ENCODE data around the gene TSPAN18. TPM values are rescaled to one million over a fixed set of nuclear protein-coding genes. Genes with fewer than 3 reads are reported as not detected.

The TSPAN18 gene
- total RNA-seq, 4 donors from 2014 or later: 2.6 to 28.9 (median 4.9) TPM

- in situ Hi-C loops (cut with MboI; ENCODE audit: low pct_ligation_motif_present in 1 of 4, low pct_unique_long_range_greater_than_20kb in 1 of 4, low sequenced_read_pairs in 3 of 4): no loop called here
- intact Hi-C loops (cut with DNase I; ENCODE audit: low total_unique reads): no loop called here
- no peak for DNase-seq
- WGBS, 2 donors (ENCODE audit: low coverage in 1 of 2): 79 to 80% methylated on average over 2 to 3 of the region's 3 CpGs
- H3K4me1 ChIP-seq: peaks cover 0 to 4% (median 2%) of the 10 kb centered on the region in 4 donors
- H3K27me3 ChIP-seq: no peaks in the 10 kb centered on the region
- H3K9me3 ChIP-seq: no peaks in the 10 kb centered on the region
- TF ChIP-seq CTCF (IDR thresholded peaks at IDR 0.05): no peak
- TF ChIP-seq EP300 (IDR thresholded peaks at IDR 0.05; ENCODE audit: low read depth): no peak
- TF ChIP-seq POLR2A (IDR thresholded peaks at IDR 0.05): no peak
- TF ChIP-seq POLR2AphosphoS5 (IDR thresholded peaks at IDR 0.05): no peak
- H3K36me3 ChIP-seq: no peaks in the 10 kb centered on the region
- no peak overlapping the region for H3K27ac ChIP-seq
- H3K4me3 ChIP-seq: no peak overlapping the region
These were observed 58.1 kb downstream of the TSPAN18 start for GRCh38 chr11:44784851-44785250.

GRCh38 chr11:44785856-44786607, 59.3 kb downstream of the TSPAN18 start:
- Histone ChIP-seq H3K27ac (no peak overlapping the region), H3K4me3 (no peak overlapping the region), H3K27me3 (no peaks in the 10 kb centered on the region), H3K4me1 (peaks cover 0 to 3% (median 0%) of the 10 kb centered on the region in 4 donors), H3K9me3 (no peaks in the 10 kb centered on the region), H3K36me3 (no peaks in the 10 kb centered on the region)
- 50 to 71% methylated on average over 2 to 7 of the region's 7 CpGs for WGBS, 2 donors (ENCODE audit: low coverage in 1 of 2)
- no peak for DNase-seq
- no peak for TF ChIP-seq POLR2AphosphoS5 (IDR thresholded peaks at IDR 0.05)
- intact Hi-C loops (cut with DNase I; ENCODE audit: low total_unique reads): no loop called here
- in situ Hi-C loops (cut with MboI; ENCODE audit: low pct_ligation_motif_present in 1 of 4, low pct_unique_long_range_greater_than_20kb in 1 of 4, low sequenced_read_pairs in 3 of 4): no loop called here

GRCh38 chr11:44787070-44787469, 60.3 kb downstream of the TSPAN18 start:
- no peaks in the 10 kb centered on the region for H3K27me3 ChIP-seq
- intact Hi-C loops (cut with DNase I; ENCODE audit: low total_unique reads): no loop called here
- in situ Hi-C loops (cut with MboI; ENCODE audit: low pct_ligation_motif_present in 1 of 4, low pct_unique_long_range_greater_than_20kb in 1 of 4, low sequenced_read_pairs in 3 of 4): no loop called here
- no peak overlapping the region for H3K4me3 ChIP-seq
- H3K9me3 ChIP-seq: no peaks in the 10 kb centered on the region
- H3K27ac ChIP-seq: no peak overlapping the region
- no peak for TF ChIP-seq EP300 (IDR thresholded peaks at IDR 0.05; ENCODE audit: low read depth)
- no peak for TF ChIP-seq POLR2AphosphoS5 (IDR thresholded peaks at IDR 0.05)
- no peak for TF ChIP-seq POLR2A (IDR thresholded peaks at IDR 0.05)
- no peak for TF ChIP-seq CTCF (IDR thresholded peaks at IDR 0.05)
- peaks cover 0 to 3% (median 0%) of the 10 kb centered on the region in 4 donors for H3K4me1 ChIP-seq
- DNase-seq: no peak
- WGBS, 2 donors (ENCODE audit: low coverage in 1 of 2): 86% methylated on average over 1 to 3 of the region's 3 CpGs
- H3K36me3 ChIP-seq: no peaks in the 10 kb centered on the region

- Histone ChIP-seq H3K9me3 (no peaks in the 10 kb centered on the region), H3K4me1 (peaks cover 0 to 3% (median 0%) of the 10 kb centered on the region in 4 donors), H3K27me3 (no peaks in the 10 kb centered on the region), H3K4me3 (no peak overlapping the region), H3K27ac (no peak overlapping the region), H3K36me3 (no peaks in the 10 kb centered on the region)
- 93 to 94% methylated on average over 3 to 9 of the region's 9 CpGs for WGBS, 2 donors (ENCODE audit: low coverage in 1 of 2)
- no peak for DNase-seq
- intact Hi-C loops (cut with DNase I; ENCODE audit: low total_unique reads): no loop called here
- in situ Hi-C loops (cut with MboI; ENCODE audit: low pct_ligation_motif_present in 1 of 4, low pct_unique_long_range_greater_than_20kb in 1 of 4, low sequenced_read_pairs in 3 of 4): no loop called here
- TF ChIP-seq CTCF (IDR thresholded peaks at IDR 0.05) (no peak), EP300 (IDR thresholded peaks at IDR 0.05; ENCODE audit: low read depth) (no peak), POLR2AphosphoS5 (IDR thresholded peaks at IDR 0.05) (no peak), POLR2A (IDR thresholded peaks at IDR 0.05) (no peak)
These were observed 61.2 kb downstream of the TSPAN18 start for GRCh38 chr11:44787981-44788380.

Measured in transverse colon (tissue), 4 donors.